Measurements from ENCODE around the gene NUP210L.

- TF ChIP-seq CTCF (IDR thresholded peaks at IDR 0.05) (no peak), POLR2A (IDR thresholded peaks at IDR 0.05) (no peak), EP300 (IDR thresholded peaks at IDR 0.05; ENCODE audit: low read depth) (no peak), POLR2AphosphoS5 (IDR thresholded peaks at IDR 0.05) (no peak)
These were observed 12.5 kb downstream of the NUP210L start for GRCh38 chr1:154142358-154142757.
